HepG2 (cell line): ENCODE data around the gene DDC. TPM values are rescaled to one million over a fixed set of nuclear protein-coding genes. Genes with fewer than 3 reads are reported as not detected.

Source experiments
- ATAC-seq: fragments of 200-7000 bp; cut with Tn5 transposase; 3 replicates; pipeline ENCODE4 v1.9.1; 2020; ENCODE audit warnings: mild to moderate bottlenecking, moderate library complexity
- BruUV-seq: library from RNA; stranded (reverse); fragments of 400-500 nt; replicated peaks from 2 replicates; lab custom pipeline; 2021; lab: Mats Ljungman, UMichigan
- CTCF ChIA-PET: fragments of 300-600 bp; formaldehyde crosslinking; extraction: SDS; loops from one replicate; lab custom pipeline; 2021; ENCODE audit warnings: low total read pairs, inconsistent platforms, low intra/inter-chr PET ratio; lab: Yijun Ruan, JAX
- POLR2A ChIA-PET: fragments of 350-600 bp; sonication (Branson Sonifier 250); formaldehyde crosslinking; loops from one replicate; lab custom pipeline; 2020; ENCODE audit warnings: antibody characterized with exemption, inconsistent platforms; lab: Yijun Ruan, JAX
- DNase-seq: peaks from one replicate; pipeline ENCODE4 v3.0.0-alpha.2; 2015; ENCODE audit warnings: low spot score
- FAIRE-seq: peaks from 3 replicates; lab custom pipeline; 2011; peaks lifted over from hg19 to GRCh38; lab: Jason Lieb, UNC
- H2AFZ ChIP-seq: one replicate; pipeline ENCODE4 v1.6.1; 2011; ENCODE audit warnings: low read length, inconsistent platforms
- H3K27ac ChIP-seq: fragments of 300-600 bp; 3 replicates; pipeline ENCODE4 v1.8.0; 2011; ENCODE audit warnings: mixed run types, mild to moderate bottlenecking, mixed read lengths, low read length, inconsistent platforms; ENCODE audit not compliant: insufficient read depth; ENCODE audit errors: extremely low read length
- H3K27me3 ChIP-seq, 2 experiments: fragments of 200-600 bp in 1 of 2; 2 replicates in 1 of 2; 3 replicates in 1 of 2; pipeline versions ENCODE4 v1.6.0 to v1.8.0; 2011; ENCODE audit warnings: low read length in 2 of 2, mild to moderate bottlenecking in 2 of 2, moderate library complexity in 2 of 2, inconsistent platforms in 1 of 2; ENCODE audit not compliant: insufficient read depth in 2 of 2, control insufficient read depth in 1 of 2
- H3K36me3 ChIP-seq, 2 experiments: fragments of 200-600 bp in 1 of 2; replicated peaks in 1 of 2; 2 replicates in 1 of 2; 3 replicates in 1 of 2; pipeline versions ENCODE4 v1.5.1 to v1.8.0; 2011; ENCODE audit warnings: low read length in 2 of 2, inconsistent platforms in 1 of 2; ENCODE audit not compliant: insufficient read depth in 2 of 2, control insufficient read depth in 1 of 2
- H3K4me1 ChIP-seq: 2 replicates; pipeline ENCODE4 v1.5.1; 2012; ENCODE audit warnings: low read length, inconsistent platforms; ENCODE audit not compliant: insufficient read depth
- H3K4me2 ChIP-seq: 2 replicates; pipeline ENCODE4 v1.6.0; 2011; ENCODE audit warnings: low read depth, low read length, inconsistent platforms
- H3K4me3 ChIP-seq, 3 experiments: fragments of 200-600 bp in 1 of 3; sonication (generic), shearing (Covaris generic) in 1 of 3; replicated peaks in 1 of 3; 2 replicates each; pipeline ENCODE4 v1.5.1; 2011 to 2016; ENCODE audit warnings: low read length in 3 of 3, inconsistent platforms in 2 of 3, low read depth in 2 of 3, mild to moderate bottlenecking in 2 of 3, control low read depth in 1 of 3, mixed read lengths in 1 of 3; ENCODE audit not compliant: insufficient read depth in 1 of 3
- H3K79me2 ChIP-seq: one replicate; pipeline ENCODE4 v1.6.1; 2011; ENCODE audit warnings: low read length, inconsistent platforms; ENCODE audit not compliant: insufficient read depth
- H3K9ac ChIP-seq: 2 replicates; pipeline ENCODE4 v1.6.0; 2011; ENCODE audit warnings: mild to moderate bottlenecking, low read depth, low read length, inconsistent platforms; ENCODE audit not compliant: insufficient read depth
- H3K9me3 ChIP-seq: 2 replicates; pipeline ENCODE4 v1.5.1; 2012; ENCODE audit warnings: mild to moderate bottlenecking, low read length
- H4K20me1 ChIP-seq: 2 replicates; pipeline ENCODE4 v1.6.0; 2011; ENCODE audit warnings: inconsistent platforms, mild to moderate bottlenecking, low read length, moderate library complexity; ENCODE audit not compliant: insufficient read depth
- CBX5 ChIP-seq: sonication (generic); formaldehyde crosslinking; IDR thresholded peaks from 2 replicates; pipeline ENCODE4 v1.4.0; 2020; ENCODE audit warnings: missing genetic modification reagents, borderline replicate concordance
- CHD4 ChIP-seq: fragments of 200-600 bp; sonication (generic); IDR thresholded peaks from 2 replicates; pipeline ENCODE4 v1.7.0; 2017; ENCODE audit warnings: mild to moderate bottlenecking, low read length, borderline replicate concordance
- DNMT1 ChIP-seq: sonication (generic); formaldehyde crosslinking; IDR thresholded peaks from 2 replicates; pipeline ENCODE4 v1.5.1; 2020; ENCODE audit warnings: mild to moderate bottlenecking, missing genetic modification reagents
- ELF4 ChIP-seq: sonication (generic); formaldehyde crosslinking; IDR thresholded peaks from 2 replicates; pipeline ENCODE4 v1.5.0; 2020; ENCODE audit warnings: missing genetic modification reagents, mild to moderate bottlenecking, moderate library complexity, borderline replicate concordance
- FLYWCH1 ChIP-seq: sonication (generic); formaldehyde crosslinking; IDR thresholded peaks from 2 replicates; pipeline ENCODE4 v1.8.1; 2023; ENCODE audit warnings: mild to moderate bottlenecking, missing genetic modification reagents
- GATAD2A ChIP-seq: IDR thresholded peaks from 2 replicates; pipeline ENCODE4 v1.6.1; 2016
- GMEB1 ChIP-seq: sonication (generic); formaldehyde crosslinking; IDR thresholded peaks from 2 replicates; pipeline ENCODE4 v1.5.1; 2020; ENCODE audit warnings: missing genetic modification reagents, mild to moderate bottlenecking, borderline replicate concordance
- HCFC1 ChIP-seq: fragments of 150-350 bp; IDR thresholded peaks from 2 replicates; pipeline ENCODE4 v1.6.1; 2014; ENCODE audit warnings: low read depth, low read length
- HINFP ChIP-seq: sonication (generic); formaldehyde crosslinking; IDR thresholded peaks from 2 replicates; pipeline ENCODE4 v1.4.0; 2020; ENCODE audit warnings: low read depth, mild to moderate bottlenecking, missing genetic modification reagents
- MIER2 ChIP-seq: IDR thresholded peaks from 2 replicates; pipeline ENCODE4 v1.6.1; 2016; ENCODE audit warnings: missing biosample characterization, missing genetic modification reagents
- NR2F2 ChIP-seq: IDR thresholded peaks from 2 replicates; pipeline ENCODE4 v1.6.1; 2012; ENCODE audit warnings: low read depth, inconsistent platforms, borderline replicate concordance
- PHB2 ChIP-seq: fragments of 450-650 bp; IDR thresholded peaks from 2 replicates; pipeline ENCODE4 v1.6.1; 2018; ENCODE audit not compliant: partially characterized antibody
- STAG1 ChIP-seq: sonication (generic); formaldehyde crosslinking; IDR thresholded peaks from 2 replicates; pipeline ENCODE4 v1.4.0; 2020; ENCODE audit warnings: missing genetic modification reagents
- ZNF101 ChIP-seq: sonication (generic); formaldehyde crosslinking; IDR thresholded peaks from 2 replicates; pipeline ENCODE4 v1.4.0; 2020; ENCODE audit warnings: mild to moderate bottlenecking, low read depth, missing genetic modification reagents, borderline replicate concordance
- ZNF343 ChIP-seq: sonication (generic); formaldehyde crosslinking; IDR thresholded peaks from 2 replicates; pipeline ENCODE4 v1.4.0; 2020; ENCODE audit warnings: mild to moderate bottlenecking, missing genetic modification reagents
- ZNF460 ChIP-seq: sonication (generic); formaldehyde crosslinking; IDR thresholded peaks from 2 replicates; pipeline ENCODE4 v1.5.1; 2020; ENCODE audit warnings: missing genetic modification reagents, mild to moderate bottlenecking, borderline replicate concordance
- WGBS: methylation state at CpG from one replicate; pipeline ENCODE4 v1.1.6; 2017; ENCODE audit warnings: low lambda C conversion rate; 5-methylcytosine and 5-hydroxymethylcytosine counted together
- in situ Hi-C: cut with HindIII; loops from 2 replicates; pipeline ENCODE4 v1.10.0; 2017; ENCODE audit warnings: low pct_unique_long_range_greater_than_20kb; ENCODE audit not compliant: extremely low pct_ligation_motif_present
- intact Hi-C: fragments of 100-400 bp; cut with micrococcal nuclease; formaldehyde crosslinking; loops from one replicate; pipeline ENCODE4 v1.10.0; 2022; ENCODE audit not compliant: unreplicated experiment
- polyA plus RNA-seq, 8 experiments: library from polyadenylated mRNA; depleted of rRNA in 3 of 8; stranded (reverse) in 7 of 8; unstranded in 1 of 8; fragments of >200 nt; fragmentation: Illumina TruSeq in 4 of 8; extraction: Trizol in 4 of 8; gene quantifications; 2 replicates each; pipeline versions ENCODE4 v1.2.1 to v1.2.3, GENCODE V29; 2011 to 2016; ENCODE audit warnings: low read depth in 4 of 8, missing spikeins in 1 of 8, mixed read lengths in 1 of 8; ENCODE audit not compliant: insufficient read depth in 1 of 8
- total RNA-seq, 5 experiments: library from RNA; depleted of rRNA; stranded (reverse); fragments of >200 nt; fragmentation: Illumina TruSeq; extraction: Trizol; gene quantifications; 2 replicates each; pipeline ENCODE4 v1.2.3, GENCODE V29; 2016; ENCODE audit warnings: low read depth in 1 of 5
- TF ChIP-seq, protein P1 (sequence below): sonication (generic); formaldehyde crosslinking; IDR thresholded peaks from 2 replicates; pipeline ENCODE4 v1.4.0; 2020; ENCODE audit warnings: mild to moderate bottlenecking, missing genetic modification reagents

The DDC gene
- total and polyA plus RNA-seq, 2 of the 13 experiments (the other 11 are each of a cell fraction or from before 2014, with no cell fraction given): 11.7 to 93.3 TPM

DNA sequence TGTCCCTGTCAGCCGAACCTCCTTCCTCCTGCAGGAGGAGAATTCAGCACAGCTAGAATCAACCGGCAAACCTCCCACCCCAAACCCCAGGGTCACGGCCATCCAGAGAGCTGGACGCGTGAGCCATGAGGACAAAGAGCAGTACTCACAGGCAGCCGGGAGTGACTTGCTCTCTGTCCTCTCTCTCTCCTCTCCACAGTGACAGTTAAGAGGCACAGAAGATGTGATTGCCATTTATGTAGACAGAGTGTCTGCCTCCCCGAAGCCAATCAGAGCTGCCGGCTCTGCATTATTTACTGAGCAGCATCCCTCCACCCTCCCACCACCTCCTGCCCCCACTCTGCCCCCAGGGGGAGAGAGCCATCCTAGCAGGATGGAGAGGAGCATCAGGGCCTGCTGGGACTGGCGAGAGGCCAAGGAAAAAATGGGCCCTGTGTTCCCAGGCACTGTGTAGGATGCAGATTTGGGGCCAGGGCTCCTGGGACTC, 4.3 kb downstream of the DDC start (continued):
- TF ChIP-seq, protein P1, sequence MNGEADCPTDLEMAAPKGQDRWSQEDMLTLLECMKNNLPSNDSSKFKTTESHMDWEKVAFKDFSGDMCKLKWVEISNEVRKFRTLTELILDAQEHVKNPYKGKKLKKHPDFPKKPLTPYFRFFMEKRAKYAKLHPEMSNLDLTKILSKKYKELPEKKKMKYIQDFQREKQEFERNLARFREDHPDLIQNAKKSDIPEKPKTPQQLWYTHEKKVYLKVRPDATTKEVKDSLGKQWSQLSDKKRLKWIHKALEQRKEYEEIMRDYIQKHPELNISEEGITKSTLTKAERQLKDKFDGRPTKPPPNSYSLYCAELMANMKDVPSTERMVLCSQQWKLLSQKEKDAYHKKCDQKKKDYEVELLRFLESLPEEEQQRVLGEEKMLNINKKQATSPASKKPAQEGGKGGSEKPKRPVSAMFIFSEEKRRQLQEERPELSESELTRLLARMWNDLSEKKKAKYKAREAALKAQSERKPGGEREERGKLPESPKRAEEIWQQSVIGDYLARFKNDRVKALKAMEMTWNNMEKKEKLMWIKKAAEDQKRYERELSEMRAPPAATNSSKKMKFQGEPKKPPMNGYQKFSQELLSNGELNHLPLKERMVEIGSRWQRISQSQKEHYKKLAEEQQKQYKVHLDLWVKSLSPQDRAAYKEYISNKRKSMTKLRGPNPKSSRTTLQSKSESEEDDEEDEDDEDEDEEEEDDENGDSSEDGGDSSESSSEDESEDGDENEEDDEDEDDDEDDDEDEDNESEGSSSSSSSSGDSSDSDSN (CRISPR knock-in tag): peak; percentile 30; the same call in 1 of the 2 replicates
- TF ChIP-seq NR2F2: peak; percentile 58; the same call in 1 of the 2 replicates
- no peak for TF ChIP-seq CHD4
- TF ChIP-seq STAG1 (CRISPR knock-in tag): 0 out of 2 replicates have a peak, but pooled peaks have one; percentile 8
- peak; percentile 47; the same call in 1 of the 2 replicates for TF ChIP-seq MIER2 (CRISPR knock-in tag)
- no peak for TF ChIP-seq ELF4 (CRISPR knock-in tag)
- peak; percentile 71; the same call in 1 of the 2 replicates for TF ChIP-seq GATAD2A (CRISPR knock-in tag)
- no peak for TF ChIP-seq ZNF343 (CRISPR knock-in tag)

DNA sequence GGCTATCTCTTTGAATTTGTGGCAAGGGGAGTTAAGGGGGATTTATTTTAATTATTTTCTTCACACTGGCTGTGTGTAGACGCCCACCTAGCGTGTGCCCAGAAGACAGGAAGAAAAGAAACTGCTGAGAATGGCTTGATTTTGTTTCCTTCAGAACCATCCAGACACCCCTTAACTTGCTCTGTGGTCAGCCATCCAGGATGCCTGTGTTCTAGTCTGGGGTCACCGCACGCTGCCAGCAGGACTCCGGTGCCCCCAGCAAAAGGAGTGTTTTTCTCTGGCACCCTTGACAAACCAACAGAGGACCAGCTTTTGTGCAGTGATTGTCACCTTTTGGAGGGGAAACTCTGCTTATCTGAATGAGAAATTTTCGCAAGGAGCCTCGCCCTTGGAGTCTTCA, 5.3 kb downstream of the DDC start:
- Histone ChIP-seq H3K9ac (no peak overlapping the region), H4K20me1 (no peaks in the 10 kb centered on the region), H3K4me1 (peaks cover 98% of the 10 kb centered on the region), H3K27ac (peak overlapping the region; percentile 60), H3K79me2 (peaks cover 48% of the 10 kb centered on the region), H3K27me3 (no peaks in the 10 kb centered on the region), H3K4me2 (0 out of 2 replicates have a peak overlapping the region, but pooled peaks have one; percentile 63), H3K9me3 (no peaks in the 10 kb centered on the region), H2AFZ (no peak overlapping the region), H3K36me3 (peaks cover 0 to 3% of the 10 kb centered on the region in 2 experiments; a peak in 1 of 5 replicates), H3K4me3 (no peak overlapping the region)
- FAIRE-seq: no peak
- ATAC-seq: no peak
- DNase-seq: no peak
- WGBS: 99% methylated on average over 7 of the region's 7 CpGs
- ChIA-PET CTCF (no interaction called here), POLR2A (interaction anchor here (1.8 kb wide), 1 partner anchor 8 kb away, joined by 6 read pairs; no protein-coding TSS in a partner anchor)
- intact Hi-C loops: loop anchor here (2.0 to 5.0 kb wide), 2 partner anchors 31 to 117 kb away; no protein-coding TSS in a partner anchor
- in situ Hi-C loops: no loop called here
- BruUV-seq: no TSS peak
- no peak for TF ChIP-seq HCFC1
- no peak for TF ChIP-seq HINFP (CRISPR knock-in tag)
- no peak for TF ChIP-seq GMEB1 (CRISPR knock-in tag)
- TF ChIP-seq DNMT1 (CRISPR knock-in tag): no peak
- TF ChIP-seq CBX5: no peak
- TF ChIP-seq PHB2: no peak
- TF ChIP-seq FLYWCH1: no peak
- no peak for TF ChIP-seq ZNF101 (CRISPR knock-in tag)
- no peak for TF ChIP-seq ZNF460 (CRISPR knock-in tag)
